GM12878 (cell line): ENCODE results near the gene ZNF354B. TPM values are rescaled to one million over a fixed set of nuclear protein-coding genes. Genes with fewer than 3 reads are reported as not detected.

Experiments used
- CBX3 ChIP-seq: fragments of 200-600 bp; sonication (generic); IDR thresholded peaks from 2 replicates; pipeline ENCODE4 v1.6.1; 2016; ENCODE audit warnings: low read depth, borderline replicate concordance
- HDAC6 ChIP-seq: fragments of 200-600 bp; sonication (generic); IDR thresholded peaks from one replicate; pipeline ENCODE4 v1.8.0; 2017; ENCODE audit warnings: antibody characterized with exemption; ENCODE audit not compliant: unreplicated experiment
- IKZF2 ChIP-seq, 2 experiments: fragments of 450-650 bp; IDR thresholded peaks; 2 replicates each; pipeline ENCODE4 v1.6.1; 2017; ENCODE audit warnings: mild to moderate bottlenecking in 2 of 2, moderate library complexity in 2 of 2
- KLF5 ChIP-seq: fragments of 450-650 bp; IDR thresholded peaks from 2 replicates; pipeline ENCODE4 v1.6.1; 2014; ENCODE audit warnings: mild to moderate bottlenecking; ENCODE audit not compliant: partially characterized antibody
- NBN ChIP-seq: fragments of 450-650 bp; IDR thresholded peaks from 2 replicates; pipeline ENCODE4 v1.6.1; 2016
- POLR2AphosphoS5 ChIP-seq: IDR thresholded peaks from 2 replicates; pipeline ENCODE4 v1.6.1; 2011; ENCODE audit warnings: mild to moderate bottlenecking, low read length, inconsistent platforms
- POU2F2 ChIP-seq: IDR thresholded peaks from 3 replicates; pipeline ENCODE4 v1.6.1; 2011; ENCODE audit warnings: low read depth, mild to moderate bottlenecking, low read length, borderline replicate concordance
- SPI1 ChIP-seq: IDR thresholded peaks from 2 replicates; pipeline ENCODE4 v1.6.1; 2011; ENCODE audit warnings: low read depth, mild to moderate bottlenecking, low read length, moderate library complexity, borderline replicate concordance; ENCODE audit not compliant: insufficient read depth
- SREBF1 ChIP-seq: IDR thresholded peaks from 2 replicates; pipeline ENCODE4 v1.6.1; 2012; ENCODE audit warnings: mild to moderate bottlenecking, low read length
- ZNF207 ChIP-seq: fragments of 450-650 bp; IDR thresholded peaks from 2 replicates; pipeline ENCODE4 v1.6.1; 2014; ENCODE audit warnings: antibody characterized with exemption, mild to moderate bottlenecking, borderline replicate concordance
- ZNF217 ChIP-seq: fragments of 450-650 bp; IDR thresholded peaks from 2 replicates; pipeline ENCODE4 v1.6.1; 2017; ENCODE audit warnings: antibody characterized with exemption, mild to moderate bottlenecking
- polyA plus RNA-seq, 11 experiments: library from polyadenylated mRNA; depleted of rRNA in 4 of 11; unstranded in 6 of 11; stranded (reverse) in 5 of 11; fragments of >200 nt; fragmentation: Nextera tagmentation in 4 of 11; fragmentation: Illumina TruSeq in 1 of 11; extraction: Ambion mirVana in 4 of 11; extraction: Trizol in 1 of 11; gene quantifications; 1 replicate in 1 of 11; 2 replicates in 10 of 11; pipeline versions ENCODE4 v1.2.1 to v1.2.3, GENCODE V29; 2011 to 2016; ENCODE audit warnings: inconsistent platforms in 2 of 11, missing spikeins in 2 of 11, low read depth in 1 of 11
- total RNA-seq, 4 experiments: library from RNA; depleted of rRNA in 3 of 4; stranded (reverse); fragments of >200 nt in 3 of 4; fragmentation: Illumina TruSeq in 1 of 4; extraction: Trizol in 1 of 4; gene quantifications; 2 replicates each; pipeline versions ENCODE4 v1.2.1 to v1.2.3, GENCODE V29; 2013 to 2021
- TF ChIP-seq, protein P1 (sequence below): fragments of 450-650 bp; IDR thresholded peaks from 2 replicates; pipeline ENCODE4 v1.6.1; 2017; ENCODE audit warnings: low read depth, mild to moderate bottlenecking, moderate library complexity
- TF ChIP-seq, protein P2 (sequence below): IDR thresholded peaks from 2 replicates; pipeline ENCODE4 v1.6.1; 2012; ENCODE audit warnings: improper control_type of control experiment, low read depth, low read length; ENCODE audit not compliant: insufficient replicate concordance
- TF ChIP-seq, protein P3 (sequence below): fragments of 150-350 bp; IDR thresholded peaks from 2 replicates; pipeline ENCODE4 v1.6.1; 2016; ENCODE audit warnings: low read depth, low read length
- TF ChIP-seq, protein P4 (sequence below): fragments of 450-650 bp; IDR thresholded peaks from 2 replicates; pipeline ENCODE4 v1.6.1; 2016; ENCODE audit warnings: mild to moderate bottlenecking

ZNF354B gene
- total and polyA plus RNA-seq, 10 of the 15 experiments (the other 5 are each of a cell fraction or from before 2014, with no cell fraction given) = 0.64 to 11.1 (median 4.9) TPM

DNA sequence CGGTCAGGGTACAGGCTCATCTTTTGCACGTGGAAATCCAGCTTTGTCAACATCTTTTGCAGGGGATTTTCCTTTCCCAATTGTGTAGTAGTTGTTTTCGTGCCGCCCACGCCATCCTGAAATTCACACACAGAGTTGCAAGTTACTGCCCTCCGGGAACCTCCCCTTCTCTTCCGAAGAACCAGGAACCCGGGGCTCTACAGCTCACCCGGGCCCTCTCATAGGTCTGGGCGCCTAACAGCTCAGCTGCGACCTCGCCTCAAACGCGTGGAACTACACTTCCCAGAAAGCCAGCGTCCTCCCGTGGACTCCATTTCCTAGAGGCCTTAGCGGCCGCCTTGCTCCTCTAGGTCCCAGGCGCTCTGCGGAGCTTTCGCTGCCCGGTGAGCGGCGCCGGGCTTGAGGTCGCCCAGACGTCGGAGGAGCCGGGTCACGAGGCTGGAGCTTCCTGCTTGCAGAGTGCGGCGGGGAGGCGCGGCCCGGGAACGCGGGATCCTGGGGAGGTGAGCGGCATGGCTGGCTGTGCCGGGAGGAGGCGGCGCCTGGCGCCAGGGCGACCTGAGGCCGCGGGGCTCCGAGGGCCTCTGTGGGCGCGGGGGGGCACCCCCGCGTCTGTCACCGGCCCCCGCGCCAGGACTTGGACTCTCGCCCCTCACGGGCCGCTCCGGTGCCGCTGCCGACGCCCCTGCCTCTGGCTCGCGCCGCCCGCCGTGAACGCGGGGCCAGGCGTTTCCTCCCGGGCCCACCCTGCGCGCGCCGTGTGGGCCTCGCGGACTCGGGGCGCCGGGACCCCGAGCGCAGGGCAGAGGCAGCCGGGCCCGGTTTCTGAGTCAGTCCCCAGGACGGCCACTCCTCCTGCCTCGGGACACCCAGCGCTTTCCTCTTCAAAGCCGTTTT is at the start of gene ZNF354B (continued):
- TF ChIP-seq, protein P1, sequence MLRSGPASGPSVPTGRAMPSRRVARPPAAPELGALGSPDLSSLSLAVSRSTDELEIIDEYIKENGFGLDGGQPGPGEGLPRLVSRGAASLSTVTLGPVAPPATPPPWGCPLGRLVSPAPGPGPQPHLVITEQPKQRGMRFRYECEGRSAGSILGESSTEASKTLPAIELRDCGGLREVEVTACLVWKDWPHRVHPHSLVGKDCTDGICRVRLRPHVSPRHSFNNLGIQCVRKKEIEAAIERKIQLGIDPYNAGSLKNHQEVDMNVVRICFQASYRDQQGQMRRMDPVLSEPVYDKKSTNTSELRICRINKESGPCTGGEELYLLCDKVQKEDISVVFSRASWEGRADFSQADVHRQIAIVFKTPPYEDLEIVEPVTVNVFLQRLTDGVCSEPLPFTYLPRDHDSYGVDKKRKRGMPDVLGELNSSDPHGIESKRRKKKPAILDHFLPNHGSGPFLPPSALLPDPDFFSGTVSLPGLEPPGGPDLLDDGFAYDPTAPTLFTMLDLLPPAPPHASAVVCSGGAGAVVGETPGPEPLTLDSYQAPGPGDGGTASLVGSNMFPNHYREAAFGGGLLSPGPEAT = peak; percentile 29; the same call in 1 of the 2 replicates
- TF ChIP-seq POU2F2 = 0 out of 3 replicates have a peak, but pooled peaks have one; percentile 29
- TF ChIP-seq, protein P2, sequence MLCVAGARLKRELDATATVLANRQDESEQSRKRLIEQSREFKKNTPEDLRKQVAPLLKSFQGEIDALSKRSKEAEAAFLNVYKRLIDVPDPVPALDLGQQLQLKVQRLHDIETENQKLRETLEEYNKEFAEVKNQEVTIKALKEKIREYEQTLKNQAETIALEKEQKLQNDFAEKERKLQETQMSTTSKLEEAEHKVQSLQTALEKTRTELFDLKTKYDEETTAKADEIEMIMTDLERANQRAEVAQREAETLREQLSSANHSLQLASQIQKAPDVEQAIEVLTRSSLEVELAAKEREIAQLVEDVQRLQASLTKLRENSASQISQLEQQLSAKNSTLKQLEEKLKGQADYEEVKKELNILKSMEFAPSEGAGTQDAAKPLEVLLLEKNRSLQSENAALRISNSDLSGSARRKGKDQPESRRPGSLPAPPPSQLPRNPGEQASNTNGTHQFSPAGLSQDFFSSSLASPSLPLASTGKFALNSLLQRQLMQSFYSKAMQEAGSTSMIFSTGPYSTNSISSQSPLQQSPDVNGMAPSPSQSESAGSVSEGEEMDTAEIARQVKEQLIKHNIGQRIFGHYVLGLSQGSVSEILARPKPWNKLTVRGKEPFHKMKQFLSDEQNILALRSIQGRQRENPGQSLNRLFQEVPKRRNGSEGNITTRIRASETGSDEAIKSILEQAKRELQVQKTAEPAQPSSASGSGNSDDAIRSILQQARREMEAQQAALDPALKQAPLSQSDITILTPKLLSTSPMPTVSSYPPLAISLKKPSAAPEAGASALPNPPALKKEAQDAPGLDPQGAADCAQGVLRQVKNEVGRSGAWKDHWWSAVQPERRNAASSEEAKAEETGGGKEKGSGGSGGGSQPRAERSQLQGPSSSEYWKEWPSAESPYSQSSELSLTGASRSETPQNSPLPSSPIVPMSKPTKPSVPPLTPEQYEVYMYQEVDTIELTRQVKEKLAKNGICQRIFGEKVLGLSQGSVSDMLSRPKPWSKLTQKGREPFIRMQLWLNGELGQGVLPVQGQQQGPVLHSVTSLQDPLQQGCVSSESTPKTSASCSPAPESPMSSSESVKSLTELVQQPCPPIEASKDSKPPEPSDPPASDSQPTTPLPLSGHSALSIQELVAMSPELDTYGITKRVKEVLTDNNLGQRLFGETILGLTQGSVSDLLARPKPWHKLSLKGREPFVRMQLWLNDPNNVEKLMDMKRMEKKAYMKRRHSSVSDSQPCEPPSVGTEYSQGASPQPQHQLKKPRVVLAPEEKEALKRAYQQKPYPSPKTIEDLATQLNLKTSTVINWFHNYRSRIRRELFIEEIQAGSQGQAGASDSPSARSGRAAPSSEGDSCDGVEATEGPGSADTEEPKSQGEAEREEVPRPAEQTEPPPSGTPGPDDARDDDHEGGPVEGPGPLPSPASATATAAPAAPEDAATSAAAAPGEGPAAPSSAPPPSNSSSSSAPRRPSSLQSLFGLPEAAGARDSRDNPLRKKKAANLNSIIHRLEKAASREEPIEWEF = no peak
- no peak for TF ChIP-seq ZNF217
- peak; percentile 60 for TF ChIP-seq KLF5
- peak; percentile 39 to 60; a peak in 2 of 4 replicates for TF ChIP-seq IKZF2 (IDR thresholded peaks at IDR 0.05)
- TF ChIP-seq NBN = peak; percentile 32; the same call in 1 of the 2 replicates
- peak; percentile 59 for TF ChIP-seq SREBF1
- TF ChIP-seq, protein P3, sequence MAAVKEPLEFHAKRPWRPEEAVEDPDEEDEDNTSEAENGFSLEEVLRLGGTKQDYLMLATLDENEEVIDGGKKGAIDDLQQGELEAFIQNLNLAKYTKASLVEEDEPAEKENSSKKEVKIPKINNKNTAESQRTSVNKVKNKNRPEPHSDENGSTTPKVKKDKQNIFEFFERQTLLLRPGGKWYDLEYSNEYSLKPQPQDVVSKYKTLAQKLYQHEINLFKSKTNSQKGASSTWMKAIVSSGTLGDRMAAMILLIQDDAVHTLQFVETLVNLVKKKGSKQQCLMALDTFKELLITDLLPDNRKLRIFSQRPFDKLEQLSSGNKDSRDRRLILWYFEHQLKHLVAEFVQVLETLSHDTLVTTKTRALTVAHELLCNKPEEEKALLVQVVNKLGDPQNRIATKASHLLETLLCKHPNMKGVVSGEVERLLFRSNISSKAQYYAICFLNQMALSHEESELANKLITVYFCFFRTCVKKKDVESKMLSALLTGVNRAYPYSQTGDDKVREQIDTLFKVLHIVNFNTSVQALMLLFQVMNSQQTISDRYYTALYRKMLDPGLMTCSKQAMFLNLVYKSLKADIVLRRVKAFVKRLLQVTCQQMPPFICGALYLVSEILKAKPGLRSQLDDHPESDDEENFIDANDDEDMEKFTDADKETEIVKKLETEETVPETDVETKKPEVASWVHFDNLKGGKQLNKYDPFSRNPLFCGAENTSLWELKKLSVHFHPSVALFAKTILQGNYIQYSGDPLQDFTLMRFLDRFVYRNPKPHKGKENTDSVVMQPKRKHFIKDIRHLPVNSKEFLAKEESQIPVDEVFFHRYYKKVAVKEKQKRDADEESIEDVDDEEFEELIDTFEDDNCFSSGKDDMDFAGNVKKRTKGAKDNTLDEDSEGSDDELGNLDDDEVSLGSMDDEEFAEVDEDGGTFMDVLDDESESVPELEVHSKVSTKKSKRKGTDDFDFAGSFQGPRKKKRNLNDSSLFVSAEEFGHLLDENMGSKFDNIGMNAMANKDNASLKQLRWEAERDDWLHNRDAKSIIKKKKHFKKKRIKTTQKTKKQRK = no peak
- TF ChIP-seq HDAC6 = peak; percentile 27
- peak; percentile 48; the same call in 1 of the 2 replicates for TF ChIP-seq POLR2AphosphoS5
- TF ChIP-seq ZNF207 = peak; percentile 56; the same call in 1 of the 2 replicates
- no peak for TF ChIP-seq SPI1
- TF ChIP-seq CBX3 = no peak
- TF ChIP-seq, protein P4, sequence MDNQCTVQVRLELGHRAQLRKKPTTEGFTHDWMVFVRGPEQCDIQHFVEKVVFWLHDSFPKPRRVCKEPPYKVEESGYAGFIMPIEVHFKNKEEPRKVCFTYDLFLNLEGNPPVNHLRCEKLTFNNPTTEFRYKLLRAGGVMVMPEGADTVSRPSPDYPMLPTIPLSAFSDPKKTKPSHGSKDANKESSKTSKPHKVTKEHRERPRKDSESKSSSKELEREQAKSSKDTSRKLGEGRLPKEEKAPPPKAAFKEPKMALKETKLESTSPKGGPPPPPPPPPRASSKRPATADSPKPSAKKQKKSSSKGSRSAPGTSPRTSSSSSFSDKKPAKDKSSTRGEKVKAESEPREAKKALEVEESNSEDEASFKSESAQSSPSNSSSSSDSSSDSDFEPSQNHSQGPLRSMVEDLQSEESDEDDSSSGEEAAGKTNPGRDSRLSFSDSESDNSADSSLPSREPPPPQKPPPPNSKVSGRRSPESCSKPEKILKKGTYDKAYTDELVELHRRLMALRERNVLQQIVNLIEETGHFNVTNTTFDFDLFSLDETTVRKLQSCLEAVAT = peak; percentile 12; the same call in 1 of the 2 replicates
